ENCODE results near the gene CACNA2D3.

DNA sequence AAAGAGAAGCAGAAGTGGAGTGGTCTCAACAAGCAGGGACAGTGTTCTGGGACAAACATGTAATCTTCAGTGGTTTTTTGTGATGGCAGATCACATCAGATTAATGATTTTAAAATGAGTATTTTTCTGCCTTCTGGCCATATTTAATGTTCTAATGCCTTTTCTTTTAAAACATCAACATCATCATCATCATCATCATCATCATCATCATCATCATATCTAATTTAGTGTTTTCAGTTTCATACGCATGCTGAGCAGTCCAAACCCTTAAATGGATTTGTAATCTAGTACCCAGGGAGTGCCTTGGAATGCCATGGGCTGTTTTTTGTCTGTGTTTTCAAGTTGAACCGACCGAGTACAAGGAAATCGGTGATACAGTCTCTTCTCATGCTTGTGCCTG, 68.9 kb downstream of the CACNA2D3 start:
- TF ChIP-seq, protein P1, sequence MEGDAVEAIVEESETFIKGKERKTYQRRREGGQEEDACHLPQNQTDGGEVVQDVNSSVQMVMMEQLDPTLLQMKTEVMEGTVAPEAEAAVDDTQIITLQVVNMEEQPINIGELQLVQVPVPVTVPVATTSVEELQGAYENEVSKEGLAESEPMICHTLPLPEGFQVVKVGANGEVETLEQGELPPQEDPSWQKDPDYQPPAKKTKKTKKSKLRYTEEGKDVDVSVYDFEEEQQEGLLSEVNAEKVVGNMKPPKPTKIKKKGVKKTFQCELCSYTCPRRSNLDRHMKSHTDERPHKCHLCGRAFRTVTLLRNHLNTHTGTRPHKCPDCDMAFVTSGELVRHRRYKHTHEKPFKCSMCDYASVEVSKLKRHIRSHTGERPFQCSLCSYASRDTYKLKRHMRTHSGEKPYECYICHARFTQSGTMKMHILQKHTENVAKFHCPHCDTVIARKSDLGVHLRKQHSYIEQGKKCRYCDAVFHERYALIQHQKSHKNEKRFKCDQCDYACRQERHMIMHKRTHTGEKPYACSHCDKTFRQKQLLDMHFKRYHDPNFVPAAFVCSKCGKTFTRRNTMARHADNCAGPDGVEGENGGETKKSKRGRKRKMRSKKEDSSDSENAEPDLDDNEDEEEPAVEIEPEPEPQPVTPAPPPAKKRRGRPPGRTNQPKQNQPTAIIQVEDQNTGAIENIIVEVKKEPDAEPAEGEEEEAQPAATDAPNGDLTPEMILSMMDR (IDR thresholded peaks at IDR 0.05), result no peak
- TF ChIP-seq POLR2AphosphoS5 (IDR thresholded peaks at IDR 0.05) (no peak), POLR2A (IDR thresholded peaks at IDR 0.05) (no peak)
